ENCODE results near the gene PLXDC2. TPM values are rescaled to one million over a fixed set of nuclear protein-coding genes. Genes with fewer than 3 reads are reported as not detected.

The PLXDC2 gene
- polyA plus RNA-seq, 1 of the 3 experiments (the other 2 are of a cell fraction) = 2.5 TPM

DNA sequence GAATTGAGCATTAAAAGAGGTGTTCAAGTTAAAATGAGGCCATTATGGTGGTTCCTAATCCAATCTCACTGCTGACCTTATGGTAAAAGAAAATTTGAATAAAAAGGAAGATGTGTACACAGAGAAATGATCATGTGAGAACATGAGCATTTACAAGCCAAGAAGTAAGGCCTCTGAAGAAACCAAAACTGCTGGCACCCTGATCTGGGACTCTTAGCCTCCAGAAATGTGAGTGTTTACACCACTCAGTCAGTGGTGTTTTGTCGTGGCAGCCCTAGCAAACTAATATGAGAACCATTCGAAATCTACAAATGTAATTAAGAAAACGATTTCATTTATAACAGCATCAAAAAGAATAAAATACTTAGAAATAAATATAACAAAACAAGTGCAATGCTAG is 6.8 kb upstream of the PLXDC2 start:
- ChIA-PET CTCF (no interaction called here), POLR2A (no interaction called here)
- TF ChIP-seq RCOR1 (IDR thresholded peaks at IDR 0.05; ENCODE audit: low read length) (no peak), REST (IDR thresholded peaks at IDR 0.05; ENCODE audit: low read depth, low read length) (no peak), IRF3 (IDR thresholded peaks at IDR 0.05; ENCODE audit: low read depth, low read length) (no peak), NFIC (IDR thresholded peaks at IDR 0.05; ENCODE audit: borderline replicate concordance) (no peak), YY1 (IDR thresholded peaks at IDR 0.05; ENCODE audit: low read depth) (no peak), SMC3 (IDR thresholded peaks at IDR 0.05; ENCODE audit: low read depth, low read length) (no peak), MXI1 (IDR thresholded peaks at IDR 0.05; ENCODE audit: low read depth, low read length) (no peak), FOXM1 (IDR thresholded peaks at IDR 0.05; ENCODE audit: low read depth) (no peak), ELF1 (IDR thresholded peaks at IDR 0.05) (no peak)
- H3K9me2 ChIP-seq = no peaks in the 10 kb centered on the region
- no peaks in the 10 kb centered on the region for H3K4me1 ChIP-seq (ENCODE audit: control insufficient read depth in 1 of 2, insufficient read depth in 2 of 2, low read depth in 1 of 2, low read length in 1 of 2)
- peaks cover 3% of the 10 kb centered on the region for H3K27me3 ChIP-seq (ENCODE audit: insufficient read depth)
- no peak overlapping the region for H2AFZ ChIP-seq (ENCODE audit: low read depth)
- H3K9ac ChIP-seq = no peak overlapping the region
- H3K4me3 ChIP-seq (ENCODE audit: low read depth in 2 of 2, low read length in 1 of 2) = no peak overlapping the region
- no peaks in the 10 kb centered on the region for H3F3A ChIP-seq (replicated peaks; ENCODE audit: insufficient read depth)
- H3K79me2 ChIP-seq (ENCODE audit: insufficient read depth) = no peaks in the 10 kb centered on the region
- 43% methylated on average over 3 of the region's 3 CpGs for WGBS (ENCODE audit: low lambda C conversion rate)
- H3K9me3 ChIP-seq = no peaks in the 10 kb centered on the region
- no peaks in the 10 kb centered on the region for H3K36me3 ChIP-seq (replicated peaks in 1 of 2; ENCODE audit: control insufficient read depth in 1 of 2, insufficient read depth in 2 of 2, low read length in 1 of 2)
- H3K4me2 ChIP-seq = no peak overlapping the region
- no peaks in the 10 kb centered on the region for H4K20me1 ChIP-seq (ENCODE audit: insufficient read depth)
- H3K27ac ChIP-seq (ENCODE audit: low read depth in 2 of 2, low read length in 1 of 2) = no peak overlapping the region
- DNase-seq = no peak

GRCh38 chr10:19811540-19811939 is 4.7 kb upstream of the PLXDC2 start:
- no peak for TF ChIP-seq GABPA (IDR thresholded peaks at IDR 0.05; ENCODE audit: low read depth)
- TF ChIP-seq SMC3 (IDR thresholded peaks at IDR 0.05; ENCODE audit: low read depth, low read length) = peak; percentile 37
- TF ChIP-seq RCOR1 (IDR thresholded peaks at IDR 0.05; ENCODE audit: low read length) = no peak
- TF ChIP-seq RAD21 (IDR thresholded peaks at IDR 0.05; ENCODE audit: low read length) = peak; percentile 57
- peak; percentile 61 for TF ChIP-seq CTCF (IDR thresholded peaks at IDR 0.05)
- no peak for TF ChIP-seq JUND (IDR thresholded peaks at IDR 0.05)
- Histone ChIP-seq H3K9me2 (no peaks in the 10 kb centered on the region), H3K27me3 (ENCODE audit: insufficient read depth) (peaks cover 17% of the 10 kb centered on the region), H3K9me3 (no peaks in the 10 kb centered on the region), H4K20me1 (ENCODE audit: insufficient read depth) (no peaks in the 10 kb centered on the region), H3K4me1 (ENCODE audit: control insufficient read depth in 1 of 2, insufficient read depth in 2 of 2, low read depth in 1 of 2, low read length in 1 of 2) (peaks cover 0 to 2% of the 10 kb centered on the region in 2 experiments; a peak in 1 of 4 replicates), H3K27ac (ENCODE audit: low read depth in 2 of 2, low read length in 1 of 2) (no peak overlapping the region), H3K4me2 (no peak overlapping the region), H2AFZ (ENCODE audit: low read depth) (no peak overlapping the region), H3K4me3 (ENCODE audit: low read depth in 2 of 2, low read length in 1 of 2) (peak overlapping the region in 1 of 2 experiments; percentile 42; a peak in 1 of 4 replicates), H3K9ac (no peak overlapping the region), H3F3A (replicated peaks; ENCODE audit: insufficient read depth) (no peaks in the 10 kb centered on the region), H3K79me2 (ENCODE audit: insufficient read depth) (no peaks in the 10 kb centered on the region), H3K36me3 (replicated peaks in 1 of 2; ENCODE audit: control insufficient read depth in 1 of 2, insufficient read depth in 2 of 2, low read length in 1 of 2) (no peaks in the 10 kb centered on the region)
- ChIA-PET POLR2A (interaction anchor here (0.6 kb wide), 1 partner anchor 1004 kb away, joined by 3 read pairs; no protein-coding TSS in a partner anchor), CTCF (interaction anchor here (1.0 kb wide), 1 partner anchor 17 kb away, joined by 3 read pairs; no protein-coding TSS in a partner anchor)
- WGBS (ENCODE audit: low lambda C conversion rate) = 69% methylated on average over 1 of the region's 1 CpG
- DNase-seq = peak; percentile 37

Measured in SK-N-SH (cell line).